Measurements from ENCODE around the gene HRH4. TPM values are rescaled to one million over a fixed set of nuclear protein-coding genes. Genes with fewer than 3 reads are reported as not detected.

The HRH4 gene
- total and polyA plus RNA-seq, 2 donors = 0.05 to 0.26 TPM

GRCh38 chr18:24475926-24476589 lies 15.6 kb downstream of the HRH4 start:
- H3K27ac ChIP-seq (ENCODE audit: low read depth) = no peak overlapping the region
- no peaks in the 10 kb centered on the region for H3K4me1 ChIP-seq (ENCODE audit: insufficient read depth)
- 91% methylated on average over 6 of the region's 6 CpGs for WGBS
- no peak for DNase-seq (ENCODE audit: extremely low spot score)
- H3K4me3 ChIP-seq (ENCODE audit: low read depth, low read length) = no peak overlapping the region
- H3K36me3 ChIP-seq (ENCODE audit: insufficient read depth) = no peaks in the 10 kb centered on the region

- no peak for DNase-seq (ENCODE audit: extremely low spot score)
- WGBS = 82% methylated on average over 7 of the region's 7 CpGs
These were observed 18.9 kb downstream of the HRH4 start for GRCh38 chr18:24479371-24479770.

GRCh38 chr18:24482821-24483220 lies 22.4 kb downstream of the HRH4 start:
- Histone ChIP-seq H3K4me3 (ENCODE audit: low read depth, low read length) (no peak overlapping the region), H3K27ac (ENCODE audit: low read depth) (no peak overlapping the region), H3K4me1 (ENCODE audit: insufficient read depth) (no peaks in the 10 kb centered on the region), H3K36me3 (ENCODE audit: insufficient read depth) (no peaks in the 10 kb centered on the region)
- no peak for DNase-seq (ENCODE audit: extremely low spot score)
- WGBS = 93% methylated on average over 5 of the region's 5 CpGs

More at GRCh38 chr18:24479371-24479770, 18.9 kb downstream of the HRH4 start:
- Histone ChIP-seq H3K27ac (ENCODE audit: low read depth) (no peak overlapping the region), H3K4me3 (ENCODE audit: low read depth, low read length) (no peak overlapping the region), H3K4me1 (ENCODE audit: insufficient read depth) (no peaks in the 10 kb centered on the region), H3K36me3 (ENCODE audit: insufficient read depth) (no peaks in the 10 kb centered on the region)

GRCh38 chr18:24485681-24486080 lies 25.2 kb downstream of the HRH4 start:
- no peak for DNase-seq (ENCODE audit: extremely low spot score)
- no peaks in the 10 kb centered on the region for H3K36me3 ChIP-seq (ENCODE audit: insufficient read depth)
- WGBS = 95% methylated on average over 3 of the region's 3 CpGs
- H3K4me3 ChIP-seq (ENCODE audit: low read depth, low read length) = no peak overlapping the region
- H3K4me1 ChIP-seq (ENCODE audit: insufficient read depth) = no peaks in the 10 kb centered on the region
- H3K27ac ChIP-seq (ENCODE audit: low read depth) = no peak overlapping the region

- Histone ChIP-seq H3K4me1 (ENCODE audit: insufficient read depth) (no peaks in the 10 kb centered on the region), H3K36me3 (ENCODE audit: insufficient read depth) (no peaks in the 10 kb centered on the region), H3K27ac (ENCODE audit: low read depth) (no peak overlapping the region), H3K4me3 (ENCODE audit: low read depth, low read length) (no peak overlapping the region)
- DNase-seq (ENCODE audit: extremely low spot score) = no peak
- 57% methylated on average over 9 of the region's 9 CpGs for WGBS
These were observed 26.2 kb downstream of the HRH4 start for GRCh38 chr18:24486684-24487083.

GRCh38 chr18:24488824-24489493 lies 28.5 kb downstream of the HRH4 start:
- Histone ChIP-seq H3K27ac (ENCODE audit: low read depth) (no peak overlapping the region), H3K36me3 (ENCODE audit: insufficient read depth) (no peaks in the 10 kb centered on the region), H3K4me1 (ENCODE audit: insufficient read depth) (no peaks in the 10 kb centered on the region), H3K4me3 (ENCODE audit: low read depth, low read length) (no peak overlapping the region)
- DNase-seq (ENCODE audit: extremely low spot score) = no peak
- WGBS = 45% methylated on average over 7 of the region's 7 CpGs

GRCh38 chr18:24490539-24490938 lies 30.1 kb downstream of the HRH4 start:
- Histone ChIP-seq H3K27ac (ENCODE audit: low read depth) (no peak overlapping the region), H3K36me3 (ENCODE audit: insufficient read depth) (no peaks in the 10 kb centered on the region), H3K4me3 (ENCODE audit: low read depth, low read length) (no peak overlapping the region), H3K4me1 (ENCODE audit: insufficient read depth) (no peaks in the 10 kb centered on the region)
- no peak for DNase-seq (ENCODE audit: extremely low spot score)
- 46% methylated on average over 4 of the region's 4 CpGs for WGBS

- Histone ChIP-seq H3K27ac (ENCODE audit: low read depth) (no peak overlapping the region), H3K4me3 (ENCODE audit: low read depth, low read length) (no peak overlapping the region), H3K36me3 (ENCODE audit: insufficient read depth) (no peaks in the 10 kb centered on the region), H3K4me1 (ENCODE audit: insufficient read depth) (no peaks in the 10 kb centered on the region)
- no peak for DNase-seq (ENCODE audit: extremely low spot score)
- WGBS = 80% methylated on average over 21 of the region's 21 CpGs
These were observed 31.7 kb downstream of the HRH4 start for GRCh38 chr18:24491927-24492834.

GRCh38 chr18:24494586-24494985 lies 34.1 kb downstream of the HRH4 start:
- 90% methylated on average over 2 of the region's 2 CpGs for WGBS
- Histone ChIP-seq H3K4me3 (ENCODE audit: low read depth, low read length) (no peak overlapping the region), H3K27ac (ENCODE audit: low read depth) (no peak overlapping the region), H3K4me1 (ENCODE audit: insufficient read depth) (no peaks in the 10 kb centered on the region), H3K36me3 (ENCODE audit: insufficient read depth) (no peaks in the 10 kb centered on the region)
- no peak for DNase-seq (ENCODE audit: extremely low spot score)

GRCh38 chr18:24497031-24497754 lies 36.8 kb downstream of the HRH4 start:
- 70% methylated on average over 1 of the region's 1 CpG for WGBS
- DNase-seq (ENCODE audit: extremely low spot score) = no peak

GRCh38 chr18:24499814-24500213 lies 39.4 kb downstream of the HRH4 start:
- Histone ChIP-seq H3K4me3 (ENCODE audit: low read depth, low read length) (no peak overlapping the region), H3K4me1 (ENCODE audit: insufficient read depth) (no peaks in the 10 kb centered on the region), H3K36me3 (ENCODE audit: insufficient read depth) (no peaks in the 10 kb centered on the region), H3K27ac (ENCODE audit: low read depth) (no peak overlapping the region)
- 58% methylated on average over 5 of the region's 5 CpGs for WGBS
- DNase-seq (ENCODE audit: extremely low spot score) = no peak

More at GRCh38 chr18:24497031-24497754, 36.8 kb downstream of the HRH4 start:
- no peak overlapping the region for H3K4me3 ChIP-seq (ENCODE audit: low read depth, low read length)
- no peaks in the 10 kb centered on the region for H3K36me3 ChIP-seq (ENCODE audit: insufficient read depth)
- no peak overlapping the region for H3K27ac ChIP-seq (ENCODE audit: low read depth)
- no peaks in the 10 kb centered on the region for H3K4me1 ChIP-seq (ENCODE audit: insufficient read depth)

- 95% methylated on average over 2 of the region's 2 CpGs for WGBS
- H3K4me3 ChIP-seq (ENCODE audit: low read depth, low read length) = no peak overlapping the region
- H3K36me3 ChIP-seq (ENCODE audit: insufficient read depth) = no peaks in the 10 kb centered on the region
These were observed 39.8 kb downstream of the HRH4 start for GRCh38 chr18:24500217-24500616.

GRCh38 chr18:24500766-24501165 lies 40.3 kb downstream of the HRH4 start:
- Histone ChIP-seq H3K36me3 (ENCODE audit: insufficient read depth) (no peaks in the 10 kb centered on the region), H3K4me3 (ENCODE audit: low read depth, low read length) (no peak overlapping the region), H3K27ac (ENCODE audit: low read depth) (no peak overlapping the region), H3K4me1 (ENCODE audit: insufficient read depth) (no peaks in the 10 kb centered on the region)
- no peak for DNase-seq (ENCODE audit: extremely low spot score)
- WGBS = 93% methylated on average over 6 of the region's 6 CpGs

More at GRCh38 chr18:24500217-24500616, 39.8 kb downstream of the HRH4 start:
- Histone ChIP-seq H3K27ac (ENCODE audit: low read depth) (no peak overlapping the region), H3K4me1 (ENCODE audit: insufficient read depth) (no peaks in the 10 kb centered on the region)
- DNase-seq (ENCODE audit: extremely low spot score) = no peak

All from urinary bladder (tissue), 4 donors.